Activated naive CD4-positive, alpha-beta T cell (primary cell): ENCODE data around the gene PTGIS.

ENCODE experiments used
- DNase-seq, 4 experiments: peaks; one replicate each; lab custom pipeline; 2025; lab: John Stamatoyannopoulos, UW

PTGIS gene

DNA sequence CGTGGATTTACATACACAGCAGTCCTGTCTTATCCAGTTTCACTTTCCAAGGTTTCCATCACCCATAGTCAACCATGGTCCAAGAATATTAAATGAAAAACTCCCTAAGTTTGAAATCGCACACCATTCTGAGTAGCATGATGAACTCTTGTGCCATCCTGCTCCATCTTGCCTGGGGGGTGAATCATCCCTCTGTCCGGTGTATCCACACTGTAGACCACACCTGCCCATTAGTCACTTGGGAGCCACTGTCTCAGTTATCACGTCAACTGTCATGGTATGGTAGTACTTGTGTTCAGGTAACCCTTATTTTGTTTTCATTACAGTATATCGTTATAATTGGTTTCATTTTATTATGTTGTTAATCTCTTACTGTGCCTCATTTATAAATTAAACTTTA is 38.5 kb downstream of the PTGIS start:
- no peak for DNase-seq

DNA sequence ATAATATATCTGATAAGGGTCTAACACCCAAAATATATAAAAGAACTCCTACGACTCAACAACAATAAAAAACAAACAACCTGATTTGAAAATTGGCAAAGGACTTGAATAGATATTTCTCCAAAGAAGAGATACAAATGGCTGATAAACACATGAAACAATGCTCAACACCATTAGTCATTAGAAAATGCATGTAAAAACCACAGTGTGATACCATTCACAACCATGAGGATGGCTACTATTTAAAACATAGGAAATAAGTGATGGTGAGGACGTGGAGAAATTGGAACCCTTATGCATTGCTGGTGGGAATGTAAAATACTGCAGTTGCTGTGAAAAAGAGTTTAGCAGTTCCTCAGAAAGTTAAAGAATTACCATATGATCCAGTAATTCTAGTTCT is 41.4 kb downstream of the PTGIS start:
- DNase-seq: no peak

DNA sequence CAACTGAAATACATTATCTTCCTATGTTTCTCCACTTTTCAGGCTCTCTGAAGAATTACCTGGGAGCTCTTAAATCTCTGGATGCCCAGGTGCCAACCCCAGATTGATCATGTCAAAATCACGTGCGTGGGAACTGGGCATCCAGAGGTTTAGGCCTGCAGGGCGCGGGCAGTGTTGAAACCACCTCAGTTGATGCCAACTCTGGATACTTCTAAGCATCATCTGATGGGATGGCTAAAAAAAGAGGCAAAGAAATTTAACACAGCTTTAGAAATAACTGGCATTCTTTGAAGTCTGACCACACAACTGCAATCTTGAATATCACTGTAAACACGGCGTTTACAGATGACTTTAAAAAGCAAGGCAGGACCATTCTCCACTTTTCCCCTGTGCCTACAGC is 41.9 kb downstream of the PTGIS start:
- no peak for DNase-seq

DNA sequence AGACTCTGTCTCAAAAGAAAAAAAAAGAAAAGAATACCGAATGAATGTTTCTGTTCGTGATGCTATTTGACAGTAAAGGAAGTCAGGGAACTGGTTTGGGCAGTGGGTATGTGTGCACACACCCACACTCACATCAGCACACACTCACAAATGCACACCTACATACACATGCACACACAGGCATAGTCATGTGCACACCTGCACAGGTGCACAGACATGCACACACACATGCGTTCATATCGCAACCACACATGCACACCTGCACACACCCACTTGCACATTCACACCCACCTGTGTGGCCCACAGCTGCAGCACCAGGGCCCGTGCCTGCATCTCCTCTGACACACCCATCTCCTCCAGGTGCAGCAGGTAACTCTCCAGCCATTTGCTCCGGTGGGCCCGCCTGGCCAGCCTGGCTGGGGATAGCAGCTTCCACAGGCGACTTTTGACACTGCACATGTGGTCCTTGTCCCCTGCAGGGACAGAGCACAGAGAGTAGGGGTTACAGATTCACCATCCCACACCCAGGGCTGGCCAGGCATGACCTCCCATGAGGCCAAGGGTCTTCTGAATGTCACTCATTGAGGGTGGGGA is 44.1 kb downstream of the PTGIS start:
- DNase-seq: no peak

DNA sequence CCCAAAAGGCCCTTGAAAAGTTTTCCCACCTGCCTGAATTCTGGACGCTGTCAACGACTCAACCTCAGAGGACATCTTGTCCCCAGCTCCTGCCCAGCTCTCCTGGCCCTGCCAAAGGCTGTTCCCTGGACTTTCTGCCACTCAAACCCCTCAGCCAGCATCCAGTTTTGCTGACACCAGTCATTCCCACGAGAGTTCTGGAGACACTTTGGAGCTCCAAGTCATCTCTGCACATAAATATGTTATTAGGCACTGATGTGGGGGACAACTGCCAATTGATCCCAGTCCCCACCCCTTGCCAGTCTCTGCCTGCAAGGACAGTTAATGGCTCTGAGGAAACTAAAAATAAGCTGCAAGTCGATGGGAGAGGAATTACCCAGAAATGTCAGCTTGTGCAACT is 46.6 kb downstream of the PTGIS start:
- DNase-seq: no peak

DNA sequence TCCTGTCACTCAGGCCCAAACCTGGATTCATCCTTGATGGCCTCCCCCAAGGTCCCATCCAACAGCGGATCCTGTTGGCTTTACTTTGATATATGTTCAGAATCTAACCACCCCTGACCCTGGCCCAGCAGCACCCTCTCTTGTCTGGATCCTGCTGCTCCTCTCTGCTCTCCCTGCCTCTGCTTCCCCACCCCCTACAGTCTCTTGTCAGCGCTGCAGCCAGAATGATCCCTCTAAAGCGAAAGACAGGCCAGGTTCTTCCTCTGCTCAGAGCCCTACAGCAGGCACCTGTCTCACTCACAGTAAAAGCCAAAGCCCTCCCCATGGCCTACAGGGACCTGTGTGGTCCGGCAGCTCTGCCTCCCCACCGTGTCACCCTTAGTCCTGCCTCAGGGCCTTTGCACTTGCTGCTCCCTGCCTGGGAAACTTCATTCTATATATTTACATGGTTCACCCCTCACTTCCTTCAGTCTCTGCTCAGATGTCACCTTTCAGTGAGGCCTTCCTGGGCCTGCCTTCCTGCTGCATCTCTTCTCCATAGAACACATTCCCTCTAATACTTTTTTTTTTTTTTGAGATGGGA is 48.1 kb downstream of the PTGIS start:
- no peak for DNase-seq

DNA sequence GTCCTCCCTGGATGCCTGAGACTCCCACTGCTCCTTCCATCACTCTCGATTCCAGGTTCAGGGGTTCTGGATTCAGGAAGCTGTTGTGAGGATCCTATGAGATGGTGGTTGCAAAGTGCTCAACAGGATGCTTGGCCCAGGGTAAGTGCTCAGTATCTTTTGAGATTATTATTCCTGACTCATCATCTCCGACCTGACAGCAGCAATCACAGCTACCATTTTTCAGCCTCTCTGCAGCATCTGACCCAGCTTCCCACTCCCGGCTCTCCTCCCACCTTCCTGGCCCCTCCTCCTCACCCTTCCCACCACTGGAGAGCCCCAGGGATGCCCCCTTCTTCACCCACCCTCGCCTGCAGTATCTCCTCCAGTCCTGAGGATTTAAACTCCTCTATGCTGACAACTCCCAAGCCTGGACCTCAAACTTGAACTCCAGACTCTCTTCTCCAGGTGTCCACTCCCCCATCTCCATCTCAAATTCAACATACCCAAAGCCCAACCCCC is 48.7 kb downstream of the PTGIS start:
- no peak for DNase-seq

DNA sequence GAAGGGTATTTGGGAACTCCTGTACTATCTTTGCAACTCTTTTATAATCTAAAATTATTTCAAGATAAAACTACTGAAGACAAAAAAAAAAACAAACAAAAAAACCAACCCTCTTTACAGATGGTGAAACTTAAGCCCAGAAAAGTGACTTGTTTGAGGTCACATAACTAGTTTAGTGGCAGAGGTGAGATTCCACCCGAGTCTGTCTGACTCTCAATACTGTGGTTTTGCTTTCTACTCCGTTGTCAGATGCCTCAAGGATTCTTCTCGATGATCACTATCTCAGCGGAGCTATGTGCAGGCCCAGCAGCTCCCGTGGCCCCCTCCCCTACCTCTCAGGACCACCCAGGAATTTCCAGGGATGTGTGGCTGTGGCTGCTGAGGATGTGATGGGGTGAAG is 49.4 kb downstream of the PTGIS start:
- no peak for DNase-seq

DNA sequence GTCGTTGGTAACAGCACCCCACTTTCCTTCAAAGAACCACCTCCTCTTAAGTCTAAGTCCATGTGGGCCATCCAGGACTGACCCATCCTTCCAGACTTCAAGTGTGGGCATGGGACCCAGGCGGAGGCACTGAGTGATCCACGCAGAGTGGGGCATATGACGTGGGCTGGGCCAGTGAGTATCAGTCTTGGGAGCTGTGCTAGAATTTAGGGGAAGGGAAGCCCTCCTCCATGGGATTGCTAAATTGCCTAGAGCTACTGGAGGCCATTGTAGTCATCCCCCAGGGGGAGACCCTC is 50.2 kb downstream of the PTGIS start:
- no peak for DNase-seq

DNA sequence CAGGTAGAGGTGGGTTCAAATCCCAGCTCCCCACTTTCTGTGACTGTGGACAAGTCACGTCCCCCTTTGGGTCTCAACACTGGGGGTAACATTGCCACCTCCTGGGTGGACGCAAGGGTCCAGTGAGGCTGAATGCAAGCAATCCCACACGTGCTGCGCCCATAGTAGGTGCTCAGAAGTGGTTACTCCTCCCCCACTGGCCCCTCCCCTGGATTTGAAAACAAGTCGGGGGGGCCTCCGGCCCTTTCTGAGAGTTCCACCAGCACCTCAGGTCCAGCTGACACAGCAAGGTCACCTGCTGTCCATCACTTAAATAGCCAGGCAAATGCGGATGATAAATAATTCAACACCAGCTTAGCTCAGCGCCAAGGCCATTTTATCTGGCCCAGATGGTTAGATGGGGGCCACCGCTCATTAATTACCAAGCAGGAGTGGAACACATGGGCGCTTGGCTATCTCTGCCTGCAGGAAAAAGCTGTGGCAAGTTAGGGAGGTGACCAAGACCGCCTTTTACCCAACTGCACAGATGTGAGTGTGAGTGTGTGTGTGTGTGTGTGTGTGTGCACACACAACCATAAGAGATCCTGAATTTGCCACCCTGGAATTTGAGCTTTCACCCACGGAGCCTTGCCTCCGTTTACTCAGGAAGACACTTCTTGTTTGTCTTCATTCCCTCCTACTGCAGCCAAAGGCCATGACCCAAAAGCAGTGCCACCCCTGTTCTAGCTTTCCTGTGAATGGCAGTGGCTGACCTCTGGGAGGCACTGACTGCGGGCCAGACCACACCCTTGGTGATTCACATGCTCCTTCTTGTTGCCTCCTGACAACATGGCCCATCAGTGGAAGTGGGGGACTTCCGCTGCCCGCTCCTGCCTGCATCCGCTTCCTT is 50.8 kb downstream of the PTGIS start:
- no peak for DNase-seq

DNA sequence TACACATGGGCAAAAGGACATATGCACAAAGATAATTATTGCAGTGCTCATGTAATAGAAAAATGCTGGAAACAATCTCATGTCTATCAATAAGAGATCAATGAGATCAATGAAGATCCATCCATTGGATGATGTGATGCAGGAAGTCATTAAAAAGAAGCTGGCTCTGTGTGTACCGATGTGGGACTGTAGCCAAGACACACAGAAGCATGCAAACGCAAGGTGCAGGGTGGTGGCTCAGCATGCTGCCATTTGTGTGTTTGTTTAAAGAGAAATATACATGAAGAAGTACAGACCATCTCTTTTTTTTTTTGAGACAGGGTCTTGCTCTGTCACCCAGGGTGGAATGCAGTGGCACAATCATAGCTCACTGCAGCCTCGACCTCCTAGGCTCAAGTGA is 52.4 kb downstream of the PTGIS start:
- DNase-seq: no peak

DNA sequence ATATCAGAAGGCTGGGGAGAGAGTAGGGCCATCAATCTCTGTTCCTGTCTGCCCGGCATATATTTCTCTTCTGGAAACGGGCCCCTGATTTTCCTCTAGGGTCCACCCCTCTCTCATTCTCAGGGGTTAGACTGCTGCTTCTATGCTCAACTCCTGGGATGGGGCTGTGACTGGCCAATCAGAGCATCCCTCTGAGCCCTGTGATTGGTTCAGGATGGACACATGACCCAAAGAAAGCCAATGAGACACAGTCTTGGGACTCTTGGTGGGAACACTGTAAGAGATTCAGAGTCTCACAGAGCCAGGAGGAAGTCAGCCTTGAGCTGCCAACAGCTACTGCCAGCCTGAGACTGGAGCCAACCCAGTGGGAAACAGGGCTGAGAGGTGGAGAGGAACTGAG is 54.4 kb downstream of the PTGIS start:
- no peak for DNase-seq

DNA sequence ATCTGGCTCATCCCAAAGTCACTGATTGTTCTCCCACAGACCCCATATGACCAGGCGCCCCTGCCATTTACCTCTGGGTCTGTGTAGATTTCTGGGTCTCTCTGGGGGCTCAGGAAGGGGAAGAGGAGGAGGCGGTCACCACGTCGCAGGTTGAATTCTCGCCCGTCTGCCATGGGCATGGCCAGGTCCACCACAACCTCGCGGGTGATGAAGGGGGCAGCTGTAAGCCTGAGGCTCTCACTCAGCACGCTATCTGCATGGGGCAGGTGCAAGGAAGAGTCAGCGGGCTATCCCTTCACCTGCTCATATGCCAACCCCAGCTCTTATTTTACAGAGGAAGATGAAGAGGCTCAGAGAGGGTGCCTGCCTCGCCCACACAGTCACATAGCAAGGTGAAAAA is 54.9 kb downstream of the PTGIS start:
- no peak for DNase-seq

DNA sequence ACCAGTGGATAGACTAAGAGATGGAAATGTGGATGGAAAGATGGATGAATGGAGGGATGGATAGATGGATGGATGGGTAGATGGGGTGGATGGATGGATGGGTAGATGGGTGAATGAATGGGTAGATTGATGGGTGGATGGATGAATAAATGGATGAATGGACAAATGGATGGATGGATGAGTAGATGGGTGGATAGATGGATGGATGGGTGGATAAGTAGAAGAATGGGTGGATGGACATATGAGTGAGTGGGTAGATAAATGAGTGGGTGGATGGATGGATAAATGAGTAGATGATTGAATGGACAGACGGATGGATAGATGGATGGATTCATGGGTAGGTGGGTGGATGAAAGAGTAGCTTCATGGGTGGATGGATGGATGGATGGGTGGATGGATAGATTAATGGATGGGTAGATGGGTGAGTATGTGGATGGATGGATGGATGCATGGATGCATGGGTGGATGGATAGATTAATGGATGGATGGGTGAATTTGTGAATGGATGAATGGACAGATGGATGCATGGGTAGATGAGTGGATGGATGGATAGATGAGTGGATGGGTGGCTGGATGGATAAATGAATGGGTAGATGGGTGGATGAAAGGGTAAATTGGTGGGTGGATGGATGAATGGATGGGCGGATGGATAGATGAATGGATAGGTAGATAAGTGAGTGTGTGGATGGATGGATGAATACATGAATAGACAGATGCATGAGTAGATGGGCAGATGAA is 56.0 kb downstream of the PTGIS start:
- no peak for DNase-seq

DNA sequence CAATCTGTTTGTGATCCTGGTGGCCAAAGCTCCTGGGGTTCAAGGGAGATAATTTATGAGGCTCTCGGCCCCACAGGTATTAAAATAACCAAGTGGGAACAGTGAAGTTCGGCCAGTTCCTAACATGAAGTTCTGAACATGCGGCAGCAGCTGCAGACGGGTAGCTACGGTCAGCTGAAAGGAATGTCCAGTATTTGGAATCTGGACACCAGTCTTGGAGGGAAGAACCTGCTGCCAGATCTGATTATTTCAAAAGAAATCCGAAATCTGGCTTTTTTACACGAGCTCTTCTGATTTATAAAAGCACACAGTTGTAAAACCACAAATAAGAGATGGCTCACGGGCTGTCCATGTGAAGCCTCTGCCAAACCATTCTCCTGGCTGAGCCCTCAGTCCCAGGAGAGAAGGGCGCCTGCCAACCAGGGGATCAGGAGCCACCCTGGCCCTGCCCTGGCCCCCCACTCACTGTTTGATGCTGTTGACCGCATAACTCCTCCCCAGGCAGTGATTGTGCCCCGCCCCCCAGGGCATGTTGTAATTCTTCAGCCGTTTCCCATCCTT is 57.3 kb downstream of the PTGIS start:
- DNase-seq: no peak

DNA sequence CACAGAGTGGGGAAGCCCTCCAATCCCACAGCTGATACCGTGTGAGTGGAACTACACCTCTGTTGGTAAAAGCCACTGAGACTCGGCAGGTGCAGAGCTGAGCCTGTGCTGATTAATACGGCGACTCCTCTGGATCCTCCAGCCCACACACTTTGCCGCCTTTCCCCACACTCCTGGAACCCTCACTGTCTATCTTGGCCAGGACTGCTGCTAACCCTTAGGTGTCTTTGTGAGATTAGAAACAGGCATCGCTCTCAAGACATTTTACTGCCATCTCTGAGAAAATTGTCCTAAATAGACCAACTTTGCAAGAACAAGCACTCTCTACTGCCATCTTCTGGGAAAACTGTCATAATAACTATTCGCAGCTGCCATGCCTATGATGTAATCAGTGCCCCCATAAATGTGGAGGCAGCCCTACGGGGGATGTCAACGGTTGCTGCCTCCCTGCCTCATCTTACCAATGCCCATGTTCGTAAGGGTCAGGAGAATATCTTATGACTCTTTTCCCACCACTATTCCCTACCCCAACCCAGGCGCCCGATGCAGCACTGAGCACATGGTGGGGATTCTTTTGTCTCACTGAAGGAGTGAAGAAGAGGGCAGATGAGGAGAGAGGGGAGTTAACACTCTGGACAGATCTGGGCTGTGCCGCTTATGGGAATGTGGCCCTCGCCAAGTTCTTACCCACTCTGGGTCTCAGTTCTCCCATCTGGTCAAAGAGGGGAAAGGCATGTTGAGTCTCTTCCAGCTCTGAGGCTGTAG is 59.3 kb downstream of the PTGIS start:
- no peak for DNase-seq

DNA sequence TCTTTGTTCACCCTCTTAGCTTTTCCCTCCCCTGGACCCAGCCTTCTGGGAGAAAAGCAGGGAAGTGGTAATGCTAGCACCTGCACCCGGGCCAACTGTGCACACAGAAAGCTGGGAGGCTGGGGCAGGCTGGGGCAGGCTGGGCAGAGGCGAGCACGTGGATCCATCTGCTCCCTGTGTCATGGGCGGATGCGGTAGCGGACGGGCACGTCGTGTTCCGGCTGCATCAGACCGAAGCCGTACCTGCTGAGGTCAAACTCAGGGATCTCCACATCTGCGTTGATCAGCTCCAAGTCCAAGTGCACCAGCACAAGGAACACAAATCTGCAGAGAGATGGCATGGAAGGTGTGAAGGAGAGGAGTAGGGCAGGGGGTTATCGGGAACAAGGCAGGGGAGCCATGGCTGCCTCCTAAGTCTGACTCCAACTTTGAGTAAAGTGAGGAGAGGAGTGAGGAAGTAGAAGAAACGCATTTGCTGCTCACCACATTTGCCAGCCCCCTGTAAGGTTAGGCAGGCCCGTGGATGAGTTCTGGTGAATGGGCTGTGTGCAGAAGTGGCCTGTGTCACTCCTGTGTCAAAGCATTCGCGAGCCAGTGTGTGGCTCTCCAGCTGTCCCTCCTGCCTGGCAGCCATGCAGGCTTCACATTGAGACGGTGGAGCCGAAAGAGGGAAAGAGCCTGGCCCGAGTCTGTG is 60.0 kb downstream of the PTGIS start:
- no peak for DNase-seq

DNA sequence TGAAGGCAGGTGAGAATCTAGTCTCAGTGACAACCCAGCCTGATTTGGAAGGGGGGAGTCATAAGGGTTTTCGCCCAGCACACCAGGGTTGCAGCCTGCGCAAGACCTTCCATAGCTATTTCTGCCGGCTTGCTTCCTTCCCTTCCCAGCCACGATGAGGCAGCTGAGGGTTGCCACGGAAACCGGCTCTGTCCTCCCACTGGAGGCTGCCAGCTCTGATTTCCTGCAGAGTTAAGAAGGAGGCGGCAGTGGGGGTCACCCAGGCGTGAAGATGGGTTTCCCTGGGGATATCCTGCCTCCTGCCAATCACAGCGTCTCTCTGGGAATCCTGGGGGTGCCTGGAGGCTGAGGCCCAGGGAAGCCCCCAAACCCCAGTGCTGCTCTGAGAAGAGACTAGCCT is 62.4 kb downstream of the PTGIS start:
- no peak for DNase-seq

DNA sequence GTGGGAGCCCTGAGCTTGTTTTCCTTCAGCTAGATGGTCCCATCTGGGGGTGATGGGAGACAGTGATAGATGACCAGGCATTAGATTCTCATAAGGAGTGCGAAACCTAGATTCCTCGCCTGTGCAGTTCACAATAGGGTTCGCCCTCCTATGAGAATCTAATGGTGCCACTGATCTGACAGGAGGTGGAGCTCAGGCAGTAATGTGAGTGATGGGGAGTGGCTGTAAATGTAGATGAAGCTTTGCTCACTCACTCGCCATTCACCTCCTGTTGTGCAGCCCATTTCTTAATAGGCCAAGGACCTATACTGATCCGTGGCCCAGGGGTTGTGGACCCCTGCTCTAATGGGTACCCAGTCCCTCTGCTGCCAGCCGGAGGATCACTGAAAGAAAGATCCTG is 64.8 kb downstream of the PTGIS start:
- no peak for DNase-seq

DNA sequence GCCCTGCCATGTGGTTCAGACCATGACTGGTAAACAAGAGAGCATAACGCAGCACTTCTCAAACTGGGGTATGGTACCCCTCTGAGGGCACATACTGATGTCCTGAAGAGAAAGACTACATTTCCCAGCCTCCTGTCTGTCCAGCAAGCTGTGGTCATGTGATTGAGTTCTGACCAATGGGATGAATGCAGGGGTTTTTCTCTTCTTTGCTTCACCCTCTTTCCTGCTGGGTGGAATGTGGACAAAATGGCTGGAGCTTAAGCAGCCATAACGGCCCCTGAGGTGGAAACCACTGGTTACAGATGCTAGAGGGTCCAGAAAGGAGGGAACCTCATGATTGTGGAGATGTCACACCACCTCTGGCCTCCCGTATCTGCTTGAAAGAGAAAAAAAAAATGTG is 66.0 kb downstream of the PTGIS start:
- DNase-seq: no peak

DNA sequence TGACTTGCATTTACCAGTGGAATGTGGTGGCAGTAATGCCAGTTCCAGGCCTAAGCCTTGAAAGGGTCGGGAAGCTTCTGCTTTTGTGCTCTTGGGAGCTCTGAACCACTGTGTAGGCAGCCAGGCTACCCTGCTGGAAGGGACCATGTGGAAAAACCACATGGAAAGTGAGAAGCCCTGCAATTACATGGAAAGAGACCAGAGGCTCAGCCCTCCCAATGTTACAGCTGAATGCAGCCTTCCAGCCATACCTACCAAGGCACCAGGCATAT is 70.6 kb downstream of the PTGIS start:
- no peak for DNase-seq
